H1 (cell line): ENCODE measurements around the gene ANKFN1.

Experiments
- CTCF ChIP-seq, 3 experiments: IDR thresholded peaks; 1 replicate in 2 of 3; 2 replicates in 1 of 3; pipeline versions ENCODE4 v1.5.1 to v1.6.1; 2011; ENCODE audit warnings: low read length in 3 of 3, mild to moderate bottlenecking in 3 of 3, inconsistent platforms in 2 of 3, low read depth in 1 of 3, moderate library complexity in 1 of 3; ENCODE audit not compliant: insufficient read depth in 1 of 3; ENCODE audit errors: control extremely low read depth in 1 of 3
- POLR2A ChIP-seq, 2 experiments: IDR thresholded peaks; 1 replicate in 1 of 2; 2 replicates in 1 of 2; pipeline ENCODE4 v1.6.1; 2011; ENCODE audit warnings: low read depth in 2 of 2, low read length in 2 of 2, mild to moderate bottlenecking in 2 of 2; ENCODE audit errors: control extremely low read depth in 1 of 2
- TCF12 ChIP-seq: IDR thresholded peaks from 2 replicates; pipeline ENCODE4 v1.6.1; 2011; ENCODE audit warnings: low read depth, mild to moderate bottlenecking, low read length

- TF ChIP-seq CTCF (IDR thresholded peaks at IDR 0.05; ENCODE audit: control extremely low read depth in 1 of 3, insufficient read depth in 1 of 3, low read depth in 1 of 3, low read length in 3 of 3) = no peak
- TF ChIP-seq POLR2A (IDR thresholded peaks at IDR 0.05; ENCODE audit: control extremely low read depth in 1 of 2, low read depth in 2 of 2, low read length in 2 of 2) = no peak
- no peak for TF ChIP-seq TCF12
Measured at GRCh38 chr17:56130026-56130425, 23.2 kb upstream of the ANKFN1 start.
